ENCODE results near the gene CCDC154. TPM values are rescaled to one million over a fixed set of nuclear protein-coding genes. Genes with fewer than 3 reads are reported as not detected.

CCDC154 gene
- total and polyA plus RNA-seq, 2 donors (not counting 3 experiments of a cell fraction or from before 2014, with no cell fraction given), result 0.65 to 0.75 TPM

- FAIRE-seq (no peak), DNase-seq (ENCODE audit: low read depth, low spot score) (no peak)
- Histone ChIP-seq H4K20me1 (replicated peaks; ENCODE audit: control insufficient read depth, extremely low read depth, insufficient read depth, low read length) (no peaks in the 10 kb centered on the region), H2AFZ (ENCODE audit: low read depth, low read length) (no peak overlapping the region), H3K4me1 (ENCODE audit: control insufficient read depth, extremely low read depth, insufficient read depth, low read length) (no peaks in the 10 kb centered on the region), H3K27ac (ENCODE audit: insufficient read depth, low read depth, low read length) (no peak overlapping the region), H3K36me3 (ENCODE audit: control insufficient read depth in 2 of 2, extremely low read depth in 1 of 2, insufficient read depth in 2 of 2, low read length in 2 of 2) (no peaks in the 10 kb centered on the region), H3K4me2 (ENCODE audit: insufficient read depth, low read length) (no peak overlapping the region), H3K79me2 (ENCODE audit: control insufficient read depth, insufficient read depth, low read length) (no peaks in the 10 kb centered on the region), H3K4me3 (replicated peaks in 1 of 3; ENCODE audit: insufficient read depth in 1 of 3, low read depth in 1 of 3, low read length in 3 of 3) (no peak overlapping the region), H3K9me1 (replicated peaks; ENCODE audit: control insufficient read depth, extremely low read depth, insufficient read depth, low read length) (no peaks in the 10 kb centered on the region), H3K9me3 (replicated peaks; ENCODE audit: control insufficient read depth, insufficient read depth, low read length) (no peaks in the 10 kb centered on the region), H3K27me3 (ENCODE audit: control insufficient read depth in 2 of 2, insufficient read depth in 2 of 2, low read length in 2 of 2) (no peaks in the 10 kb centered on the region), H3K9ac (replicated peaks; ENCODE audit: extremely low read depth, insufficient read depth, low read length) (no peak overlapping the region)
- CTCF ChIA-PET, result interaction anchor here (1.1 to 1.8 kb wide), 2 partner anchors 10 to 11 kb away, joined by 3 to 6 read pairs; no protein-coding TSS in a partner anchor
- TF ChIP-seq GATA2 (IDR thresholded peaks at IDR 0.05; ENCODE audit: insufficient read depth, insufficient read length, low read depth, low read length) (no peak), EZH2 (IDR thresholded peaks at IDR 0.05; ENCODE audit: borderline replicate concordance, low read depth, low read length, severe bottlenecking) (no peak), POLR2A (IDR thresholded peaks at IDR 0.05; ENCODE audit: low read depth, low read length) (no peak), CTCF (IDR thresholded peaks at IDR 0.05; ENCODE audit: extremely low read depth in 1 of 2, insufficient read depth in 1 of 2, low read depth in 1 of 2, low read length in 2 of 2) (no peak), FOS (IDR thresholded peaks at IDR 0.05; ENCODE audit: borderline replicate concordance, insufficient read depth, low read length) (no peak), JUN (IDR thresholded peaks at IDR 0.05; ENCODE audit: borderline replicate concordance, insufficient read depth, insufficient read length, low read depth) (no peak), POLR2AphosphoS5 (IDR thresholded peaks at IDR 0.05; ENCODE audit: insufficient read depth, low read depth, low read length) (no peak), MAX (IDR thresholded peaks at IDR 0.05; ENCODE audit: insufficient read depth, insufficient read length) (no peak), MYC (IDR thresholded peaks at IDR 0.05; ENCODE audit: low read depth, low read length) (no peak)
- POLR2A ChIA-PET, result no interaction called here
- dilution Hi-C loops (cut with MboI; ENCODE audit: extremely low pct_ligation_motif_present, low sequenced_read_pairs), result no loop called here
- intact Hi-C loops (cut with micrococcal nuclease), result no loop called here
- no TSS peak for BruUV-seq (replicated peaks)
These were observed 5.9 kb downstream of the CCDC154 start for GRCh38 chr16:1438229-1439057.

Measured in endothelial cell of umbilical vein (primary cell).